GM18858 (cell line): ENCODE results near the gene THAP7.
"Not testable (repeated sequence)": the region's sequence is repeated elsewhere in the genome, so short reads cannot be mapped to it uniquely, and the experiment has no call there.

ENCODE experiments used
- ATAC-seq: cut with Tn5 transposase; IDR thresholded peaks from one replicate; pipeline ENCODE4 v1.9.1; 2021; ENCODE audit not compliant: unreplicated experiment

THAP7 gene

DNA sequence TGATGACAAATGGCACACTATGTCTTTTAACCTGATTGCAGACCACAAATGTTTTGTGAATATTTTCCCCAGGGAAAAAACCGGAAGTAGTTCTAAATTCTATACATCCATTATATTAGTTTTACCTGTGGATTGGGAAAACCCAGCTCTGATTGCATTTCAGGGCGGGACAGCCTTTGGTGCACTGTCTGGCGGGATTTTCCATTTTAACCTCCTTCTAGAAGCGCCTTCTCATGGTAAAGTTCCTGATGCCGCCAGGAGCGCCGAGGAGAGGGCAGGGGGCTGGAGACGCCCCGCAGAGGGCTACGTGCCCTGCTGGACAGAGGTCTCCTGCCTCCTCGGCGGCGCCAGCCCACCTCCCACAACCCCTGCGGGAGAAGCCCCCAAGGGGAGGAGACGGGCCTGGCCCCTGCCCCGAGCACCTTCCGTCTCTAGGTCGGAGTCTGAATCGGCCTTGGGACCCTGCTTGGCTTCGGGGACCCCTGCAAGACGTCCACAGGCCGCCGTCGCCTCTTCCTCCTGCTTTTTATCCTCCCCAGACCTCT is 11.8 kb upstream of the THAP7 start:
- no peak for ATAC-seq

DNA sequence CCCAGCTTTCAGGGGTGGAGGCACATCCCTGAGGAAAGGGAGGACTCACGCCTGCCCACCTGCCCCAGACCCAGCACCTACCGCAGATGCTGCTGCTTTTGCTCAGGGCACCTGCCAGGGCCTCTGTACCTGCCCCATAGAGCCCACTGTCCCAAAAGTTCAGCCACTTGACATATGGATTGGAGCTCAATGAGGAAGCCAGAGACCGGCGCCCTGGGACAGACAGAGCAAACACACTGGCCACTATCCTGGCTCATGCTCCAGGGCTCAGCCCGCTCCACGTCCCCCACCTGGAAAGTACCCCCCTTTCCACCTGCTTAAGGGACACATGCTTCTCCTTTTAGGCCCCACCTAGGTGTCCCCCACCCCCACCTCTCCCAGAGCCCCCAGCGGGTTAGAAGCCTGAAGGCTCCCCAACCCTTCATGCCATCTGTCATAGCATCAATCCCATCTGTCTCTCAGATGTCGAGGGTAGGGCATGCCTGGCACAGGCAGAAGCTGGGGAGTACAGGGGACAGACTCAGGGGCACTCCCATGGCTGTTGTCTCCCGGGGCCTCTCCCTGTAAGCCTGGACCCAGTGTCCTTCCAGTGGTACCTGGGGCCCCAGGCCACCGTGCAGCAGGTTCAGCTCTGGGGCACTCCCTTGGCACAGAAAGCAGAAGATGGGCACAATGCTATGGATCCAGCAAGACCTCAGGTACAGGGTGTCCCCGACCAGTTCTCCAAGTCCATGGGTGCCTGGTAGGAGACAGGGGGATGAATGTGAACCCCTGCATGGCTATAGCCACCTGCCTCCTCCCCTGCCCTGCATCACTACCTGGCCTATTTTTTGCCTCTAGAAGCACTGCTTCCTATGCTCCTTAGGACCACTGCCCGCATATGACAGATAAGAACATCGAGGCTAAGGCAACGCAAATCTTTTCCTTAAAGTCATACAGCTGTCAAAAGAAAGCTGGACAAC is 10.8 kb upstream of the THAP7 start:
- no peak for ATAC-seq

DNA sequence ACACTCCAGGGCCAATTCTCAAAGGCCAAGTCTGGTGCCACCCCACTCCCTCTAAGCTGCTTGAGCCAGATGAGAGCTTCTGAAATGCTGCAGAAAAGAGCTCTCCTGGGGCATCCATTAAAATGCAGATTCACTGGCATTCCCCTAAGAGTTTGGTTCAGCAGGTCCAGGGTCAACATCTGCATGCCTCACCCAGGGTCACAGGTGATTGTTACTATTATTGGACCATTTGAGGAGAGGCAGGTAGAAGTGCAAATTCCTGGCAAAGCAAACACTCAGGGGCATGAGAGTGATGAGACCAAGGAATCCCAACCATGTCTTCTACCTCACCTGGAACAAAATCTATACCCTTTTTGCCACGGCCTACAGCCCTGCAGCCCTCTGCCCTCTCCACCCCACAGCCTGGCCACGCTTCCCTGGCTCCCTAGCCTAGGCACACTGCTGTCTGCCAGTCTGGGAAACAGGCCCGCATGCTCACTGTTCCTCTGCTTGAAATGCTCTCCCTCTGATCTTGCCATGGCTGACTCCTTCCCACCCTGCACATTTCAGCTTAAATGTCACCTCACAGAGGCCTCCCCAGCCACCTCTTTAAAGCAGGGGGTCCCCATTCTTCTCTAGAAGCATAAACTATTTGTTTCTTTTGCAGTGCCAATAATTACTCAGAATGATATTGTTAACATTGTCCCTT is 8.7 kb upstream of the THAP7 start:
- ATAC-seq = no peak

DNA sequence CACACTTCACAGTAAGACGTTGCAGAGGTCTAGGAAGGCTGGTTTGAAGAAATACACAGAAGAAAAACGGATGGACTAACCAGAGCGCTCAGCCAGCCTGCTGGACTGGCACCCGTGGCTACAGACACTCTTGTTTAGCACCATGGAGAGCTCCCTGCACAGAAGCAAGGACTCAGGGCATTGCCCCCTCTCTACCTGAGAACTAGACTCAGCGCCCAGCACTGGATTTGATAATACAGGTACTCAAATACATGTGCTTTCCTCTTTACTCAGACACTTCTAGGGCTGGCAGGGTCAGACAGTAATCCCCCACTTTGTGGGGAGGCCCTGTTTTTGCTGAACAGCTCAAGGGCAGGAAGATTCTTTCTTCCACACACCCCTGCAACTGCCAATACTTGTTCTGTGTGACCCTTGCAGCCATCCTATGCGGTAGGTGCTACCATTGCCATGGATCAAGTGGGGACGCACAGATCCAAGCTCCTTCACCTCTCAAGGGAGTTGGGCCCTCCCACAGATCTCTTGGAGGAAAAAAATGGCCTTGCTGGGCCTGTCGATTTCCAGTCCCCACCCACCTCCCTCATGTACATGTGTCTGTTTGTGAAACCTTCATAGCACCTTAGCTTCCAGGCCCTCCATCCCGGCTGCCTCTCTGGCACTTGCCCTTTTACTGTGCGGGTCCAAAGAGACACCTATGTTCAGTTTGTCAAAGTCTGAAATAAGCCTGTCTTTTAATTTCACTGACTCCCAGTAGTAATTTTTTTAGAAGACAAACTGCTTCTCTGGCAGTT is 7.9 kb upstream of the THAP7 start:
- ATAC-seq = no peak

DNA sequence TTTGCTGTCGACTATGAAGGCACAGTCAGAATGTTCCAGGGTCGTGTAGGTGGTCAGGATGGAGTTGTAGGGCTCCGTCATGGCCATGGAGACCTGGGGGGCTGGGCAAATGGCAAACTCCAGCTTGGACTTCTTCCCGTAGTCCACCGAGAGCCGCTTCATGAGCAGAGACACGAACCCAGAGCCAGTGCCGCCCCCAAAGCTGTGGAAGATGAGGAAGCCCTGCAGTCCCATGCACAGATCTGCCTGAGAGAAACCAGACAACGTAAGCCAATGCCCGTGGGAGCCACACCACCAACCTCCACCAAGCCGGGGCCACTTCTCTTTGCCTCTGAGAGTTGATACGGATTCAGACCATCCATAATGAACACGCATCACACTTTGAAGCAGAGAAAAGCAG is 7.3 kb upstream of the THAP7 start:
- not testable (repeated sequence) for ATAC-seq

DNA sequence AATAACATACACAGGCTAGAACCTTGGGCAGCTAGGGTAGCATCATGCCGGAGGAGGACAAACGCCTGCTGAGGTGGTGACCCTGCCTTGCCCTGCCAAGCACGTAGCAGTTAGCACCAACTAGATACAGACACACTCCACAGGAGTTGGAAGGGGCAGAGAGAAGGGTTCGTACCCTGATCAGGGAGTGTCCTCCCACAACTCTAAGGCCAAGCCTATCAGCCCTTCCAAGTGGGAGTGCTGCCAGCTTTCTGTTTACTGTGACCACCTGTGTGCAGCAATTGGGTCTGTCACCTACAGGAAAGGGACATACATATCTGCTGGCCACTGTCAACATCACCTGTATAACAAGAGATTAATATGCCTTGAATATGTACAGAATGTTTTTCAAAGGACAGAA is 1.9 kb upstream of the THAP7 start:
- no peak for ATAC-seq

DNA sequence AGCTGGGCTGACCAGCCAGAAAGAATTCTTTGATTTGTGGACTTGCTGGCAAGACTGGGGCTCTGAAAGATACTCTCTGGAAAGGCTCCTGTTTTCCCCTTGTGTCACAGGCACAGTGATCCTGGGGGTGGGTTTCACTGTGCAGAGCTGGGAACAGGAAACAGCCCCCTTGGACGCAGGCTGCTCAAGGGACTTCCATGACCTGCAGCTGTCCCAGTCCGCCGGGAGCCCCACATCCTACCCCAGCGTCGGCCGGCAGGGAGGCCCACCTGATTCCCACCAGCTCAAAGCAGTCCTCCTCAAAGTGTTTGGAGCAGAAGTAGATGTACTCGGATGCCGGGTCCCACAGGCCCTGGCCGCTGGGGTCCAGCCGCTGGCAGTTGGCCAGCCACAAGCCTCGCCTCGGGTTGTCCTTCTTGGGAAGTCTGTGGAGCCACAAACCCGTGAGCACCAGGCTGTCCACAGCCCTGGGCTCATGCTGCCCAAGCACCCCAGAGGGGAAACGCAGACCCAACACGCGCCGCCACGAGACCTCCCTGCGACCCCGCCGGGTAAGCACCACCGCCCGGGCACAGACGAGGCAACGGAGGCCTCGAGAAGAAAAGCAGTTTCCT is 824 bp downstream of the THAP7 start:
- ATAC-seq = no peak

DNA sequence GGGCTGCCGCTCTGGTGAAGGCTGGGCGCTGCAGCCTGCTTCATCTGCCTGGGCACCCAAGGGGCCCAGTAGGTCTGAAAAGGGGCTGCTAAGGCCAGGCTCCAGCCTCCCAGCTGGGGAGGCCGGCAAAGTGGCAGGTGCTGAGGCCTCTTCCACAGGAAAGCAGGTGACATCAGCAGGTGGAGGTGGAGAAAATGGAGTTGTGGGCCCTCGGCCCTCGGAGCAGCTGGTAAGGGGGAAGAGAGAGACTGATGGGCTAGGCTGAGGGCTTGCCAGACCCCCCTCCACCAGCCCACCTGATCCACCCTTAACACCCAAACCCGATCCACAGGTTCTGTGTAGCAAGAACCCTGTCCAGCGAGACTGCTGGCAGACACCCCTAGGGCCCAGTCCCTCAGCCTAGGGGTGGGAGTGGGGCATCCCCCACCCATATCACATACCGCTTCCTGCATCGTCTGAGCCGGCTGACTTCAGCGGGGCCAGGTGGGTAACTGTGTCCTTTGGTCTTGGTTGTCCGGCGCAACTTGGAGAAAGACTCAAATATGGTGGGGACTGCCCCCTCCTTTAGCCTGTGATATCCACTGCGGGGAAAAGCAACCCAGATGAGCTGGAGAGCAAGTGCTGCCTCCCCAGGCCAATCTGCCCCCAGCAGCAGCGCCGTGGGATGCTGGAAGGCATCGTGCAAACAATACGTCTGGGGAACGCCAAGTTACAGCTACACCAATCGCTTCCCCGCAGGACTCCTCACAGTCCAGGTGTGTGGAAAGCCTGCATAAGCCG is 1.5 kb downstream of the THAP7 start:
- no peak for ATAC-seq

DNA sequence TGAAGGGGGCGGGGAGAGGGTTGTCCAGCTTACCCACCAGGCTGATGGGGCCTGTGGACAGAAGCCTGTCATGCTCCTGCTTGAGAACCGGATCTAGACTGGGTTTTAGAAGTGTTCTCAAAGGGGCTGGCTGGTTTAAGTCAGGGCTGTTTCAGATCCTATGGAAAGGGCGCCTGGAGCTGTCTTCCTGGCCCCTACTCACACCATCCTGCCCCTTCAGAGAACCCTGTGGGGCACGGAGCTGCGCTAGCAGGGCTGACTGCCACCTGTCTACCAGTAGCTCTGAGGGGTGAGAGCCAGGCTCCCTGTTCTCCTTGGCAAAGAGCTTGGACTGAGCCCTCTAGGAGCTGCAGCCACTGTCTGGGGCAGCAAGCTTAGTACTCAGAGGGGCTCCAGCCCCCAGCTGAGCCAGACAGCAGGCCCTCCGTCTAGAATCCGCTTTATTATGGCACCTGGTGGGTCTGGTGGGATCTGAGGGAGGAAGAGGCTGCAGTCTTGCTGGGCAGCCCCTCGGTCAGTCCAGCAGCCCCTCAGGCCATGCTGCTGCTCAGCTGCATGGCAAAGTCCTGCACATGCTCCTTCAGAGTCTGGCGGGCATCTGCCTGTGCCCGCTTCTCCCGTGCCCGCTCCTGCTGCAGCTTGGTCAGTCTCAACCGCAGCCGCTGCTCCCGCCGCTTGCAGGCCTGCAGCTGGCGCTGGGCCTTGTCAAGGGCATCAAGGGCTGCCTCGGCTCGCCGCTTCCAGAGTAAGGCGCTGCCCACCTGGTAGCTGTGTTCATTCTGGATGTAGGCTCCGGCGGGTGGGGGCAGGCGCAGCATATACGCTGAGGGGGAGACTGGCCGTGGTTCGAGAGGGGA is 2.3 kb downstream of the THAP7 start:
- no peak for ATAC-seq

DNA sequence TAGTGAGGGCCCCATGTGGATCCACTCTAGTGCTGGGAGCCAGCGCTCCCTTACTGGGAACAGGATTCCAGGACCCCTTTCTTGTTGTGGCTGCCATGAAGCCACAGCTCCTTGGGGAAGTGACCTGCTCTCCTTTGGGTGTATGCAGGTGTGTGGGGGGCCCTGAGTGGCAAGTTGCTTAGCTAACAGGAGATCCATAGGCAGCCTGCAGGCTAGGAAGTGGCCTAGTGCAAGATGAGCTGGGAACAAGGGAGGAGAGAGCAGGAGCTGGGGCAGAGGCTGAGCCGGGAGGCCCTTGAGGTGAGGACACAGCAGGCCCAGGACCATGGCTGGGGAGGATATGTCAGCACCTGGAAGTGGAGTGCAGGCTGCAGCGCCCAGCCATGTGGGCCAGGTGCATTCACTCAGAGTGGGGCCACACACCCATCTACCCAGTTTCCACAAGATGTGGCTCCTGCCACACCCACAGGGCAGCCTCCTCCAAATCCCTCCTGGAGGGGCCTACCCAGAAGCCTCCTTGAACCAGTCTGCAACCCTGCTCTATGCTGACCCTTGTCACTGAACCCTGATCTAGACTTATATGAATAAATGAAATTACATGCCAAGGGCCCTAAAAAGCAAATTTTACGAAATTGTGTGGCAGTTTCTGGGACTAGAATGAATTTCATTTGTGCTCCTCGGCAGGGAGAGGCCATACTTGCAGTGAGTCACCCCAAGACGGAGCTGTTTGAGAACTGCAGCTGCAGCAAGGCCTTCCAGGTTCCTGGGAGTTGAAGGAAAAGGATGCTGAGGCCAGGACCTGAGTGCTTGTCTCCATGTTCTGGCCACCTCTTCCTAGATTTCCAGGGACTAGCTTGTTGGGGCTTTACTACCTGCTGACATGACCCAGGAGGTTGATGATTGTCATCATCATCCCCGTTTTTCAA is 3.2 kb downstream of the THAP7 start:
- no peak for ATAC-seq

DNA sequence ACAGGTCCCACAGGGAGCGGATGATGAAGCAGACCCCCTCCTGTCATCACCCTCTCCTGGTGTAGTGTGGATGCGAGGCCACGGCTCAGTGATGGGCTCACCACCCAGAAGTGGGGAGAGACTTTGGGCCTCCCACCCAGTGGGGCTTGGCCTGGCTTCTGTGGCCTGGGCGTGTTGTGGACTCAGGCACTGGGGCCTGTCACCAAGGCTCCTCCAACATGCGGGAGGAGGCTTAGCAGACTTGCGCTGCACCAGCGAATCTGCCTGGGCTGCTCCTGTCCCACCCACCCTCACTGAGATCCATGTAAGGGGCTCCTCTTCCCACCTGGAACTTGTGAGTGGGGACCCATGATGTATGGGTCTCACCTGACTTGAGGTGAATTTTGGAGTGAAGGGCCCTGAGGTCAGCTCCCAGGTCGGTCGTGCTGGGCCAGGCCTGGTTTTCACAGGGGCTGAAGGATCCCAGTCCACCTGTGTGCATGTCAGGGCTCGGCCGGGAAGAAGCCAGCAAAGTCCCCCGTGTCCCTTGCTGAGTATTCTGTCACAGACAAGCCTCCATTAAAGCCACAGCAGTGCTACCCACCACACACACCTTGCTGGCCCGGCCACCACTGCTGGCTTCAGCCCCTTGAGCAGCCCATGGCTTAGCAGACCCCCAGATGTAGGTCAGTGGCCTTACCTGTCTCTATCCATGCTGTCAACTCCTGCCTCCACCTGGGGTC is 4.2 kb downstream of the THAP7 start:
- ATAC-seq = no peak

DNA sequence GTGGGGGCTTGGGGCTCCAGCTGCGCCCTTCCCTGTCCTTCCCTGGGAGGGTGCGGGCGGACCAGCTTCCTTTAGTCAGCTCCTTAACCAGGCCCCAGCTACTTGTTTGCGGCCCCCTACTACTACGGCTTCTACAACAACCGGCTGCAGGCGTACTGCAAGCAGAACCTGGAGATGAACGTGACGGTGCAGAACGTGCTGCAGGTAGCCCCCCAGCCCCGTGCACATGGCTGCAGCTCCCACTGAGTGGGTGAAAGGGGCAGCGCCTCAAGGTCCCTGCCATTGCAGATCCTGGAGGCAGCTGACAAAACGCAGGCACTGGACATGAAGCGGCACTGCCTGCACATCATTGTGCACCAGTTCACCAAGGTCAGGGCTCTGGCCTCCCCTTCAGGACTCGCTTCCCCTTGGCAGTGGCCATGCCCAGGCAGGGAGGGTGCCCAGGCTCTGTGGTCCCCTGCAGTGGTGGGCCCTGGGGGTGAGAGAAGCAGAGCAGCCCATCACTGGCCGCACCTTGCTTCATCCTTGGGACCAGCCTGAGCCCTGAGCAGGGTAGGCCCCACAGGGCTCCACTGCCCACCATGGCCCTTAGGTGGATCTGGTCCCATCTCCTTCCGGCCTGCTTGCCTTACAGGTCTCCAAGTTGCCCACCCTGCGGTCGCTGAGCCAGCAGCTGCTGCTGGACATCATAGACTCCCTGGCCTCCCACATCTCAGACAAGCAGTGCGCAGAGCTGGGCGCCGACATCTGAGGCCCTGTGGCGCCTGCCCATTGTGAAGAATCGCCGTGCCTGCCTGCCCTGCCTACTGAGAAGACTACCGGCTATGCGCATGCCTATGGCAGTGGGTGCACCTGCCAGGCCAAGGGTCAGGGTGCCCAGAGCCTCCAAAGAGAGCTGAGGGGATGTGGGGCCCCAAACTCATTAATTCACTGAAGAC is 5.1 kb downstream of the THAP7 start:
- no peak for ATAC-seq

DNA sequence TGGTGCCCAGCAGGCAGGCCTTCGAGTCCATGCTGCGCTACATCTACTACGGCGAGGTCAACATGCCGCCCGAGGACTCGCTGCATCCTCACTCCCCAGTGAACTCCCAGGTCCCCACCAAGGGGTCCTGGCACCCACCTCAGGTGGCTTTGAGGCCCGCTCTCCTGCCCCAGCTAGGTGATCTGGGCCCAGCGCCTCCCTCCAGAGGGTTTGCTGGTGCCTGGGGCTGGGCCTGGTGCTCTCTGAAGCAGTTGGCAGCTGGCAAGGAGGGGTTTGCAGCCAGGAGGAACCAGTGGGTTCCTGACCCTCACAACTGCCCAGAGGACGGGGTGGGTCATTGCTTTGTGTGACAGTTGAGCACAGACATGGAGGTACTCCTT is 5.9 kb downstream of the THAP7 start:
- ATAC-seq = no peak

DNA sequence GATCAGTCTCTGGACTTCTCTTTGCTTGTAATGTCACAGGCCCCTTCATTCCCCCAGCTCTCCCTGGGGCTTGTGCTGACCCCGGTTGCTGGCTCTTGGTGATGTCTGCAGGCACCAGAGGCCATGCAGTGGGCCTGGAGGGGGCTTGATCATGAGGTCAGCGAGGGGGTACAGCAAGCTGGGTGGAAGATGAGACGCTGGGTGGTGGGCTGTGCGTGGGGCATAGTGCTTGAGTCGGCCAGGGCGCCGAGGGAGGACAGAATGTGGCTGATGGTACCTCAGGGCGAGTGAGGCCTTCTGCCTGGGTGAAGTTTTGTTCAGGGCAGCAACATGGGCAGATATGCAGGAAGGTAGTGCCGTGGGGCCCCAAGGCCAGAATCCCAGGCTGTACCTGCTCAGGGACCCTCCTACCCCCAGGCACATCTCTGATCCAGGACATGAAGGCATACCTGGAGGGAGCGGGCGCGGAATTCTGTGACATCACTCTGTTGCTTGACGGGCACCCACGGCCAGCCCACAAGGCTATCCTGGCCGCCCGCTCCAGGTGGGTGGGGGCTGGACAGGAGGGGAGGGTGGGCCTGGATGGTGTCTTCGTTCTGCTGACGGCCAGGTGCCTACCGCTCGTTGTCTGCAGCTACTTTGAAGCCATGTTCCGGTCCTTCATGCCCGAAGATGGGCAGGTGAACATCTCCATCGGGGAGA is 6.4 kb downstream of the THAP7 start:
- no peak for ATAC-seq

DNA sequence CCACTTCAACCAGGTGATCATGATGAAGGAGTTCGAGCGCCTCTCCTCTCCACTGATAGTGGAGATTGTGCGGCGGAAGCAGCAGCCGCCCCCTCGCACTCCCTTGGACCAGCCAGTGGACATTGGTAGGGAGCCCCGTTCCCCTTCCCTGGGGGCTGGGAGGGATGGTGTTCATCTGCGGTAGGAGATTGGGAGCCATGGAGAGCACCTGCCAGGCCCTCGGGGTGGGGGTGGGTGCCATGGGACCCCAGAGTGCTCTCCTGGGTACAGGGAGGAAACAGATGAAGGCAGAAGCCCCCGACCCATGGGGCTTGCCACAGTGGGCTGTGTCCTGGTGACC is 7.0 kb downstream of the THAP7 start:
- no peak for ATAC-seq
